Liver (tissue), 9 donors: ENCODE results near the gene AKAP13. TPM values are rescaled to one million over a fixed set of nuclear protein-coding genes. Genes with fewer than 3 reads are reported as not detected.

ENCODE experiments used
- DNase-seq: peaks from one replicate; pipeline ENCODE4 v3.0.0-alpha.2; 2017; ENCODE audit warnings: low spot score
- H3K27ac ChIP-seq, 2 donors: one replicate each; pipeline ENCODE4 v1.7.0; 2013; ENCODE audit warnings: inconsistent platforms in 2 of 2, low read length in 2 of 2, control low read depth in 1 of 2, low read depth in 1 of 2, mild to moderate bottlenecking in 1 of 2
- H3K27me3 ChIP-seq, 4 donors: one replicate each; pipeline versions ENCODE4 v1.6.1 to v1.7.0; 2013; ENCODE audit warnings: low read length in 3 of 4, inconsistent platforms in 1 of 4, mild to moderate bottlenecking in 1 of 4, moderate library complexity in 1 of 4; ENCODE audit not compliant: control insufficient read depth in 4 of 4, insufficient read depth in 4 of 4
- H3K36me3 ChIP-seq, 4 donors: one replicate each; pipeline versions ENCODE4 v1.6.1 to v1.7.0; 2013; ENCODE audit warnings: low read length in 3 of 4, mild to moderate bottlenecking in 3 of 4, low read depth in 1 of 4, moderate library complexity in 1 of 4; ENCODE audit not compliant: control insufficient read depth in 4 of 4, insufficient read depth in 3 of 4
- H3K4me1 ChIP-seq, 4 donors: one replicate each; pipeline versions ENCODE4 v1.6.1 to v1.7.0; 2013; ENCODE audit warnings: low read length in 3 of 4, mild to moderate bottlenecking in 3 of 4, moderate library complexity in 1 of 4; ENCODE audit not compliant: control insufficient read depth in 4 of 4, insufficient read depth in 4 of 4
- H3K4me3 ChIP-seq, 3 donors: one replicate each; pipeline versions ENCODE4 v1.6.1 to v1.7.0; 2013; ENCODE audit warnings: low read length in 3 of 3, control low read depth in 1 of 3, low read depth in 1 of 3, mild to moderate bottlenecking in 1 of 3
- H3K9ac ChIP-seq, 2 donors: one replicate each; pipeline ENCODE4 v1.7.0; 2013; ENCODE audit warnings: low read length in 2 of 2, mild to moderate bottlenecking in 2 of 2, moderate library complexity in 2 of 2, control low read depth in 1 of 2, low read depth in 1 of 2
- H3K9me3 ChIP-seq, 4 donors: one replicate each; pipeline versions ENCODE4 v1.6.1 to v1.7.0; 2013; ENCODE audit warnings: low read length in 3 of 4; ENCODE audit not compliant: control insufficient read depth in 4 of 4
- EGR1 ChIP-seq, 2 donors: IDR thresholded peaks; 2 replicates each; pipeline ENCODE4 v1.6.1; 2016 to 2018; ENCODE audit warnings: antibody characterized with exemption in 2 of 2, low read depth in 2 of 2
- FOXA1 ChIP-seq: IDR thresholded peaks from 2 replicates; pipeline ENCODE4 v1.6.1; 2016; ENCODE audit warnings: antibody characterized with exemption
- GABPA ChIP-seq, 2 donors: IDR thresholded peaks in 1 of 2; conservative IDR thresholded peaks in 1 of 2; 2 replicates each; pipeline ENCODE4 v1.6.1; 2016; ENCODE audit warnings: antibody characterized with exemption in 2 of 2, mild to moderate bottlenecking in 1 of 2, moderate library complexity in 1 of 2
- HNF4A ChIP-seq, 2 donors: conservative IDR thresholded peaks; 2 replicates each; pipeline ENCODE4 v1.6.1; 2016; ENCODE audit warnings: antibody characterized with exemption in 2 of 2, mild to moderate bottlenecking in 2 of 2
- HNF4G ChIP-seq: IDR thresholded peaks from 2 replicates; pipeline ENCODE4 v1.6.1; 2016; ENCODE audit warnings: antibody characterized with exemption
- JUND ChIP-seq, 2 donors: IDR thresholded peaks; 2 replicates each; pipeline ENCODE4 v1.6.1; 2016; ENCODE audit warnings: antibody characterized with exemption in 2 of 2
- RAD21 ChIP-seq, 2 donors: IDR thresholded peaks; 2 replicates each; pipeline ENCODE4 v1.6.1; 2016; ENCODE audit warnings: antibody characterized with exemption in 2 of 2, mild to moderate bottlenecking in 2 of 2
- REST ChIP-seq: IDR thresholded peaks from 2 replicates; pipeline ENCODE4 v1.6.1; 2016; ENCODE audit warnings: antibody characterized with exemption, mild to moderate bottlenecking
- RXRA ChIP-seq, 2 donors: IDR thresholded peaks; 2 replicates each; pipeline ENCODE4 v1.6.1; 2017 to 2018; ENCODE audit warnings: antibody characterized with exemption in 2 of 2, mild to moderate bottlenecking in 1 of 2
- SP1 ChIP-seq: IDR thresholded peaks from 2 replicates; pipeline ENCODE4 v1.6.1; 2018; ENCODE audit warnings: antibody characterized with exemption, mild to moderate bottlenecking
- YY1 ChIP-seq: IDR thresholded peaks from 2 replicates; pipeline ENCODE4 v1.6.1; 2016; ENCODE audit warnings: antibody characterized with exemption, mild to moderate bottlenecking
- WGBS: extraction: QIAGEN DNeasy Blood & Tissue Kit; methylation state at CpG from one replicate; pipeline ENCODE4 v1.1.7; 2013; 5-methylcytosine and 5-hydroxymethylcytosine counted together
- polyA plus RNA-seq, 2 donors: library from polyadenylated mRNA; stranded (reverse) in 1 of 2; unstranded in 1 of 2; fragments of 200-250 nt in 1 of 2; fragments of >200 nt in 1 of 2; fragmentation: Nextera tagmentation in 1 of 2; extraction: Ambion mirVana in 1 of 2; gene quantifications; one replicate each; pipeline versions ENCODE4 v1.2.1 to v1.2.3, GENCODE V29; 2013 to 2015
- total RNA-seq, 2 donors: library from RNA; depleted of rRNA; stranded (reverse); fragments of >200 nt; gene quantifications; one replicate each; pipeline ENCODE4 v1.2.3, GENCODE V29; 2014
- donor health status: healthy.
- donor health status: healthy.
- donor health status: healthy.
- donor health status: healthy.
- donor health status: healthy.

AKAP13 gene
- total and polyA plus RNA-seq, 4 donors: 18.6 to 92.3 (median 37.4) TPM

- Histone ChIP-seq H3K9me3 (no peaks in the 10 kb centered on the region), H3K4me1 (peaks cover 2 to 12% (median 8%) of the 10 kb centered on the region in 4 donors), H3K36me3 (no peaks in the 10 kb centered on the region), H3K4me3 (no peak overlapping the region), H3K27me3 (no peaks in the 10 kb centered on the region), H3K9ac (peak overlapping the region in 1 of 2 donors; percentile 73), H3K27ac (peak overlapping the region; percentile 47 to 56)
- TF ChIP-seq REST (no peak), GABPA (IDR thresholded peaks at IDR 0.05 in 1 of 2, conservative IDR thresholded peaks at IDR 0.05 in 1 of 2) (no peak), SP1 (peak; percentile 16), RAD21 (IDR thresholded peaks at IDR 0.05) (peak in 1 of 2 donors; percentile 3), RXRA (IDR thresholded peaks at IDR 0.05) (no peak)
- 66% methylated on average over 8 of the region's 8 CpGs for WGBS
- DNase-seq: no peak
Observed at GRCh38 chr15:85618956-85619491, 238.6 kb downstream of the AKAP13 start.

- no peaks in the 10 kb centered on the region for H3K36me3 ChIP-seq
- TF ChIP-seq YY1: no peak
- no peak for TF ChIP-seq FOXA1
- TF ChIP-seq HNF4A (conservative IDR thresholded peaks at IDR 0.05): no peak
- no peak for TF ChIP-seq REST
- H3K4me3 ChIP-seq: no peak overlapping the region
- no peaks in the 10 kb centered on the region for H3K9me3 ChIP-seq
- peaks cover 2 to 18% (median 7%) of the 10 kb centered on the region in 4 donors for H3K4me1 ChIP-seq
- H3K27ac ChIP-seq: peak overlapping the region; percentile 47 to 56
- H3K9ac ChIP-seq: peak overlapping the region in 1 of 2 donors; percentile 73
- no peaks in the 10 kb centered on the region for H3K27me3 ChIP-seq
- 78% methylated on average over 9 of the region's 9 CpGs for WGBS
- DNase-seq: no peak
Observed at GRCh38 chr15:85619992-85620689, 239.7 kb downstream of the AKAP13 start.

GRCh38 chr15:85620690-85621049 is 240.3 kb downstream of the AKAP13 start:
- Histone ChIP-seq H3K4me3 (no peak overlapping the region), H3K9me3 (no peaks in the 10 kb centered on the region), H3K27ac (peak overlapping the region; percentile 47 to 56), H3K27me3 (no peaks in the 10 kb centered on the region), H3K4me1 (peaks cover 2 to 16% (median 7%) of the 10 kb centered on the region in 4 donors), H3K36me3 (no peaks in the 10 kb centered on the region), H3K9ac (peak overlapping the region in 1 of 2 donors; percentile 73)
- TF ChIP-seq REST (peak; percentile 29), RAD21 (IDR thresholded peaks at IDR 0.05) (no peak), EGR1 (IDR thresholded peaks at IDR 0.05; ENCODE audit: low read depth in 2 of 2) (no peak), HNF4A (conservative IDR thresholded peaks at IDR 0.05) (peak in 1 of 2 donors; percentile 22), JUND (IDR thresholded peaks at IDR 0.05) (no peak), SP1 (peak; percentile 13), HNF4G (no peak)
- WGBS: 53% methylated on average over 3 of the region's 3 CpGs
- no peak for DNase-seq
